GM23248 (cell line): ENCODE measurements around the gene NLRP4. TPM values are rescaled to one million over a fixed set of nuclear protein-coding genes. Genes with fewer than 3 reads are reported as not detected.

Experiments
- DNase-seq: peaks from one replicate; pipeline ENCODE4 v3.0.0-alpha.2; 2015
- H2AFZ ChIP-seq: fragments of 200-600 bp; sonication (generic); 2 replicates; pipeline ENCODE4 v1.6.1; 2016; ENCODE audit warnings: antibody characterized with exemption
- H3F3A ChIP-seq: fragments of 200-600 bp; sonication (generic); 2 replicates; pipeline ENCODE4 v1.6.1; 2016; ENCODE audit warnings: mild to moderate bottlenecking, antibody characterized with exemption, mixed run types; ENCODE audit not compliant: insufficient read depth
- H3K27ac ChIP-seq: fragments of 200-600 bp; sonication (generic); 2 replicates; pipeline ENCODE4 v1.5.1; 2016; ENCODE audit warnings: mild to moderate bottlenecking
- H3K27me3 ChIP-seq: fragments of 200-600 bp; sonication (generic); replicated peaks from 2 replicates; pipeline ENCODE4 v1.6.1; 2016; ENCODE audit warnings: mild to moderate bottlenecking; ENCODE audit not compliant: insufficient read depth
- H3K36me3 ChIP-seq: fragments of 200-600 bp; sonication (generic); 2 replicates; pipeline ENCODE4 v1.6.1; 2016; ENCODE audit warnings: low read depth, mild to moderate bottlenecking
- H3K4me1 ChIP-seq: fragments of 200-600 bp; sonication (generic); 2 replicates; pipeline ENCODE4 v1.6.1; 2016; ENCODE audit warnings: mild to moderate bottlenecking; ENCODE audit not compliant: insufficient read depth
- H3K4me2 ChIP-seq: fragments of 200-600 bp; sonication (generic); one replicate; pipeline ENCODE4 v1.6.1; 2016; ENCODE audit warnings: mild to moderate bottlenecking; ENCODE audit not compliant: unreplicated experiment
- H3K4me3 ChIP-seq: fragments of 200-600 bp; sonication (generic); 2 replicates; pipeline ENCODE4 v1.5.1; 2016; ENCODE audit warnings: mild to moderate bottlenecking
- H3K79me2 ChIP-seq: fragments of 200-600 bp; sonication (generic); 2 replicates; pipeline ENCODE4 v1.6.1; 2016; ENCODE audit warnings: mild to moderate bottlenecking; ENCODE audit not compliant: insufficient read depth
- H3K9ac ChIP-seq: fragments of 200-600 bp; sonication (generic); 2 replicates; pipeline ENCODE4 v1.6.1; 2016; ENCODE audit warnings: mild to moderate bottlenecking
- H3K9me2 ChIP-seq: fragments of 200-600 bp; sonication (generic); 2 replicates; pipeline ENCODE4 v1.6.1; 2016; ENCODE audit warnings: mixed run types, mild to moderate bottlenecking, moderate library complexity; ENCODE audit not compliant: insufficient read depth
- H3K9me3 ChIP-seq: fragments of 200-600 bp; sonication (generic); one replicate; pipeline ENCODE4 v1.6.1; 2017; ENCODE audit warnings: low read depth
- H4K20me1 ChIP-seq: fragments of 200-600 bp; sonication (generic); 2 replicates; pipeline ENCODE4 v1.6.0; 2016; ENCODE audit not compliant: insufficient read depth
- EZH2 ChIP-seq: fragments of 200-600 bp; sonication (generic); IDR thresholded peaks from 2 replicates; pipeline ENCODE4 v1.6.1; 2018; ENCODE audit warnings: antibody characterized with exemption, mild to moderate bottlenecking; ENCODE audit not compliant: insufficient read depth, poor library complexity, severe bottlenecking
- EZH2phosphoT487 ChIP-seq: fragments of 200-600 bp; sonication (generic); IDR thresholded peaks from 2 replicates; pipeline ENCODE4 v1.6.1; 2018; ENCODE audit warnings: antibody characterized with exemption, moderate library complexity, mild to moderate bottlenecking, low read depth; ENCODE audit not compliant: insufficient read depth
- WGBS, 2 experiments: methylation state at CpG; one replicate each; pipeline ENCODE4 v1.1.6; 2015 to 2017; ENCODE audit warnings: low lambda C conversion rate in 2 of 2, low coverage in 1 of 2; ENCODE audit errors: missing lambda C conversion rate in 2 of 2; 5-methylcytosine and 5-hydroxymethylcytosine counted together
- in situ Hi-C: fragments of 300-500 bp; cut with MboI; formaldehyde crosslinking; loops from 2 replicates; pipeline ENCODE4 v1.15.0; 2020
- polyA plus RNA-seq: library from polyadenylated mRNA; unstranded; fragments of >200 nt; fragmentation: Nextera tagmentation; extraction: Ambion mirVana; gene quantifications from 2 replicates; pipeline ENCODE4 v1.2.1, GENCODE V29; 2016
- total RNA-seq: library from RNA; depleted of rRNA; stranded (reverse); fragments of >200 nt; shearing (Covaris generic); gene quantifications from 2 replicates; pipeline ENCODE4 v1.2.3, GENCODE V29; 2014

Gene NLRP4
- total and polyA plus RNA-seq, 2 experiments from 2014 or later, result not detected

DNA sequence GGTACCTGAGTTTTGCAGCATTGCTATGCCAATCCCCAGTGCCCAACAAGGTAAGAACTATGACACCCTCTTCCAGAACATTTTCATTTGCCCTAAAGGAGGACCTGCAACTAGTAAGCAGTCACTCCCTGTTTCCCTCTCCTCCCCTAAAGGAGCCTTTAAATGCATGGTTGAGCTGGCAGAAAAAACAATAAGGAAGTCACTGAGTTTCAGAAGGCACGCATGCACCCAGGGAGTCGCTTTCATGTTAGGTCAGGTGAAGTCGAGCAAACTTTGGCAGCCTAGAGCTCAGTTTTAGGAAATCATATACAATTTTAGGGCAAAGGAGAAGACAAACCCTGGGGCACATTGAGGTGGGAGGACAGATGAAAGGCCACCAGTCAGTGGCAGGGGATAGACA is 16.3 kb upstream of the NLRP4 start:
- H2AFZ ChIP-seq, result no peak overlapping the region
- no peaks in the 10 kb centered on the region for H3K4me1 ChIP-seq
- no peak overlapping the region for H3K9ac ChIP-seq
- no peaks in the 10 kb centered on the region for H3K36me3 ChIP-seq
- WGBS, 2 experiments, result 18 to 27% methylated on average over 3 of the region's 3 CpGs
- TF ChIP-seq EZH2, result no peak
- TF ChIP-seq EZH2phosphoT487, result no peak
- no peaks in the 10 kb centered on the region for H3K9me3 ChIP-seq
- H3K79me2 ChIP-seq, result no peaks in the 10 kb centered on the region
- DNase-seq, result no peak
- no peaks in the 10 kb centered on the region for H4K20me1 ChIP-seq
- in situ Hi-C loops, result no loop called here
- H3K4me3 ChIP-seq, result no peak overlapping the region
- no peaks in the 10 kb centered on the region for H3K27me3 ChIP-seq
- H3K9me2 ChIP-seq, result no peaks in the 10 kb centered on the region
- no peaks in the 10 kb centered on the region for H3F3A ChIP-seq
- no peak overlapping the region for H3K27ac ChIP-seq
- H3K4me2 ChIP-seq, result no peak overlapping the region

DNA sequence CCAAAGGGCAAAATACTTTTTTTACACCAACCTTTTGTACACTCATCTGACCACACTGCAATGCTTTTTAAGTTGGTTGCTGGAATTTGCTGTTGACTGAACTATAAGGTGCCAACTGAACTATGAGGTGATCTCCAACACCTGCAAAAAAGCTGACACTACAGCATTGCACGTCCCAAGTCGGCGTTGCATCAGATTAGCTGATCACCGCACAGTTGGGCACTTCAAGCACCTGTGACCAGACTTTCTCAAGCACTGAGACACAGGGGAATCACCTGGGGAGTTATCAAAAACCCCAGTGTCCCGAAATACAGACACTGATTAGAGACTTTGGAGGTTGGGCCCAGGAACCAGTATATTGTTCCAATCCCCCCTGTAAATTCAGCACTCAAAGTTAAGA is 5.7 kb upstream of the NLRP4 start:
- in situ Hi-C loops, result no loop called here
- H3K27ac ChIP-seq, result no peak overlapping the region
- no peaks in the 10 kb centered on the region for H3K79me2 ChIP-seq
- no peak overlapping the region for H3K4me2 ChIP-seq
- H3F3A ChIP-seq, result no peaks in the 10 kb centered on the region
- H3K9me3 ChIP-seq, result no peaks in the 10 kb centered on the region
- H2AFZ ChIP-seq, result no peak overlapping the region
- H3K9me2 ChIP-seq, result no peaks in the 10 kb centered on the region
- TF ChIP-seq EZH2phosphoT487, result no peak
- no peak for TF ChIP-seq EZH2
- no peaks in the 10 kb centered on the region for H3K27me3 ChIP-seq
- H3K4me3 ChIP-seq, result no peak overlapping the region
- no peaks in the 10 kb centered on the region for H3K4me1 ChIP-seq
- DNase-seq, result no peak
- H3K36me3 ChIP-seq, result no peaks in the 10 kb centered on the region
- no peaks in the 10 kb centered on the region for H4K20me1 ChIP-seq
- WGBS, 2 experiments, result 46 to 52% methylated on average over 5 of the region's 5 CpGs
- H3K9ac ChIP-seq, result no peak overlapping the region

DNA sequence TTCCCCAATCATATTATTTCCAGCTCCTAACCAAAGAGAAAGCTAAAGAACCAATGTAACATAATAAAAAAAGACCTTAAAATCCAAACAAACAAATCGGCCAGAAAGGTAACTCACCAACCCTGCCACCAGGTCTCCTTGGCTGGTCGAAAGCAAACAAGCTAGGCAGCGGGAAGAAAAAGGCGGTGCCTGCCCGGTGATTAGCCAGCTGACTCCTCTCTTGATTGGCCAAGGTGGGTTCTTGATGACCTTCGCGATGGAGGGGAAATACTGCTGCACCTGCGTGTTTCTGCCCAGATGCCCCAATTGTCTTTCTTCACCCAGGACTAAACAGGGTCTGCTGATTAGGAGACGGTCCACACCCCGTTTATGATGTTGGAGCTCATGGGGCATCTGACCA is 4.5 kb upstream of the NLRP4 start, which contains the start of gene NLRP11:
TSS of gene NLRP11 (minus strand) at position 154 of the 400 bp plus-strand sequence. CDS start 13,825 bp downstream, outside the sequence.
- H3K36me3 ChIP-seq, result no peaks in the 10 kb centered on the region
- no peak within 1 kb of the TSS for H3K4me2 ChIP-seq
- in situ Hi-C loops, result no loop called here
- no peaks in the 10 kb centered on the region for H3K9me2 ChIP-seq
- no peaks in the 10 kb centered on the region for H3K4me1 ChIP-seq
- H4K20me1 ChIP-seq, result no peaks in the 10 kb centered on the region
- no peaks in the 10 kb centered on the region for H3K79me2 ChIP-seq
- no peak within 1 kb of the TSS for H3K9ac ChIP-seq
- no peaks in the 10 kb centered on the region for H3F3A ChIP-seq
- H3K9me3 ChIP-seq, result no peaks in the 10 kb centered on the region
- H3K4me3 ChIP-seq, result no peak within 1 kb of the TSS
- WGBS, 2 experiments, result 38 to 39% methylated on average over 10 of the region's 10 CpGs
- no peak for DNase-seq
- no peak within 1 kb of the TSS for H3K27ac ChIP-seq
- H3K27me3 ChIP-seq, result no peaks in the 10 kb centered on the region
- H2AFZ ChIP-seq, result no peak within 1 kb of the TSS
- TF ChIP-seq EZH2, result no peak
- TF ChIP-seq EZH2phosphoT487, result no peak

DNA sequence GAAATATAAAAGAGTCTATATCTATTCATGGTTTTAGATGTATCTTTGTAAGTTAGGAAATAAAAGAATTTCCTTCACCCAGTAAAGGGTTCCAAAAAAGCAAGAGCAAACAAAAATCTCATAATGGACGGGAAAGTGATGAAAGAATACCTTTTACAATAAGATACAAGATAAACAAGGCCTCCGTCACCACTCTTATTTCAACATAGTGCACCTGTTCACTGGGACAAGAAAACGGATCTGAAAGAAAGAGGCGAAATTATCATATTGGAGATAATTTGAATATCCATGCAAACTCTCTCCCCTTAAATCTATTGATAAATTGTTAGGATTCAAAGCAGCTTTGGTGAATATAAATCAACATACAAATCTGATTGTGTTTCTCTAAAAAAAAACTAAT is 3.7 kb upstream of the NLRP4 start:
- H3K36me3 ChIP-seq, result no peaks in the 10 kb centered on the region
- no peaks in the 10 kb centered on the region for H3K79me2 ChIP-seq
- no peak overlapping the region for H3K9ac ChIP-seq
- no peak for DNase-seq
- H3K4me3 ChIP-seq, result no peak overlapping the region
- no peak overlapping the region for H3K4me2 ChIP-seq
- no peaks in the 10 kb centered on the region for H3K9me2 ChIP-seq
- no peak overlapping the region for H2AFZ ChIP-seq
- H3K27ac ChIP-seq, result no peak overlapping the region
- H3K9me3 ChIP-seq, result no peaks in the 10 kb centered on the region
- no peaks in the 10 kb centered on the region for H4K20me1 ChIP-seq
- H3K4me1 ChIP-seq, result no peaks in the 10 kb centered on the region
- in situ Hi-C loops, result no loop called here
- TF ChIP-seq EZH2phosphoT487, result no peak
- H3F3A ChIP-seq, result no peaks in the 10 kb centered on the region
- whole genome bisulfite sequencing, 2 experiments, result 16 to 26% methylated on average over 4 of the region's 4 CpGs
- H3K27me3 ChIP-seq, result no peaks in the 10 kb centered on the region

DNA sequence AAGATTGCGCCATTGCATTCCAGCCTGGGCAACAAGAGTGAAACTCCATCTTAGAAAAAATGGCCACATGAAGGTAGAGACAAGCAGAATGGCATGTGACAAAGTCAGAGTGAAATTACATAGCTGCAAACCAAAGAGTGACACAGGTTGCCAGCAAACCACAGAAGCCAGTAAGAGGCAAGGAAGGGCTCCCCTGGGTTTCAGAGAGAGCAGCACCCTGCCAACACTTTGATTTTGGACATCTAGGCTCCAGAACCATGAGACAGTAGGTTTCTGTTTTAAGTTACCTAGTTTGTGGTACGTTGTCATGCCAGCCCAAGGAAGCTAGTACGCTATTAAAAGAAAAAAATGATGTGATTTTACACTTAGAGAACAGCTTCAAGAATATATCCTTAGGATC is 1.9 kb downstream of the NLRP4 start:
- no peak overlapping the region for H3K4me2 ChIP-seq
- no peaks in the 10 kb centered on the region for H3F3A ChIP-seq
- no peak overlapping the region for H2AFZ ChIP-seq
- H3K4me1 ChIP-seq, result no peaks in the 10 kb centered on the region
- H3K79me2 ChIP-seq, result no peaks in the 10 kb centered on the region
- no peaks in the 10 kb centered on the region for H3K9me2 ChIP-seq
- H4K20me1 ChIP-seq, result no peaks in the 10 kb centered on the region
- in situ Hi-C loops, result no loop called here
- no peaks in the 10 kb centered on the region for H3K9me3 ChIP-seq
- no peak overlapping the region for H3K27ac ChIP-seq
- H3K36me3 ChIP-seq, result no peaks in the 10 kb centered on the region
- 25 to 29% methylated on average over 3 of the region's 3 CpGs for WGBS, 2 experiments
- no peak for TF ChIP-seq EZH2phosphoT487
- no peak for TF ChIP-seq EZH2
- H3K27me3 ChIP-seq, result no peaks in the 10 kb centered on the region
- no peak overlapping the region for H3K9ac ChIP-seq
- no peak for DNase-seq
- no peak overlapping the region for H3K4me3 ChIP-seq
